IMR-90 (cell line): Measurements from ENCODE around the gene PXDC1. TPM values are rescaled to one million over a fixed set of nuclear protein-coding genes. Genes with fewer than 3 reads are reported as not detected.

ENCODE experiments used
- ATAC-seq: fragments of 200-7000 bp; cut with Tn5 transposase; 2 replicates; pipeline ENCODE4 v1.9.1; 2020; ENCODE audit warnings: low read depth, mild to moderate bottlenecking, moderate library complexity
- BruUV-seq: library from RNA; stranded (reverse); fragments of 400-500 nt; replicated peaks from 2 replicates; lab custom pipeline; 2021; lab: Mats Ljungman, UMichigan
- CTCF ChIA-PET: fragments of 300-600 bp; formaldehyde crosslinking; extraction: SDS; loops from one replicate; lab custom pipeline; 2021; ENCODE audit warnings: antibody characterized with exemption; lab: Yijun Ruan, JAX
- POLR2A ChIA-PET: fragments of 300-600 bp; sonication (Branson Sonifier 250); formaldehyde crosslinking; loops from one replicate; lab custom pipeline; 2022; ENCODE audit warnings: antibody characterized with exemption; ENCODE audit not compliant: unreplicated experiment; lab: Charles Lee
- DNase-seq: peaks from one replicate; pipeline ENCODE4 v3.0.0; 2013
- H2AFZ ChIP-seq: replicated peaks from 2 replicates; pipeline ENCODE3; 2013; ENCODE audit warnings: low read length, mild to moderate bottlenecking; ENCODE audit not compliant: poor library complexity
- H2AK5ac ChIP-seq: 2 replicates; pipeline ENCODE4 v1.6.1; 2013; ENCODE audit warnings: low read depth, low read length, inconsistent platforms
- H2AK9ac ChIP-seq: replicated peaks from 2 replicates; pipeline ENCODE3; 2013; ENCODE audit warnings: mild to moderate bottlenecking, low read depth, low read length, moderate library complexity; ENCODE audit not compliant: poor library complexity
- H2BK120ac ChIP-seq: 2 replicates; pipeline ENCODE4 v1.6.1; 2013; ENCODE audit warnings: low read depth, low read length, inconsistent platforms
- H2BK15ac ChIP-seq: 3 replicates; pipeline ENCODE4 v1.6.1; 2013; ENCODE audit warnings: low read depth, low read length, inconsistent platforms
- H2BK20ac ChIP-seq: 2 replicates; pipeline ENCODE4 v1.6.1; 2013; ENCODE audit warnings: low read depth, mild to moderate bottlenecking, inconsistent platforms, low read length, moderate library complexity
- H2BK5ac ChIP-seq: 2 replicates; pipeline ENCODE4 v1.6.1; 2013; ENCODE audit warnings: mild to moderate bottlenecking, low read depth, low read length, inconsistent platforms; ENCODE audit not compliant: poor library complexity, severe bottlenecking
- H3K14ac ChIP-seq: replicated peaks from 2 replicates; pipeline ENCODE4 v1.6.1; 2013; ENCODE audit warnings: low read depth, low read length, inconsistent platforms
- H3K18ac ChIP-seq: 2 replicates; pipeline ENCODE4 v1.6.1; 2013; ENCODE audit warnings: low read depth, low read length, control low read depth
- H3K23ac ChIP-seq: 2 replicates; pipeline ENCODE4 v1.6.1; 2013; ENCODE audit warnings: low read depth, low read length, inconsistent platforms
- H3K27ac ChIP-seq: 2 replicates; pipeline ENCODE4 v1.5.1; 2013; ENCODE audit warnings: mild to moderate bottlenecking, control low read depth, low read length; ENCODE audit not compliant: insufficient read depth
- H3K27me3 ChIP-seq: 2 replicates; pipeline ENCODE4 v1.6.1; 2013; ENCODE audit warnings: low read length; ENCODE audit not compliant: control insufficient read depth, insufficient read depth
- H3K36me3 ChIP-seq: 2 replicates; pipeline ENCODE4 v1.6.1; 2013; ENCODE audit warnings: low read length, mixed read lengths; ENCODE audit not compliant: control insufficient read depth, insufficient read depth
- H3K4ac ChIP-seq: 2 replicates; pipeline ENCODE4 v1.6.1; 2013; ENCODE audit warnings: low read depth, low read length, inconsistent platforms
- H3K4me1 ChIP-seq: 2 replicates; pipeline ENCODE4 v1.6.1; 2013; ENCODE audit warnings: low read length, mixed read lengths; ENCODE audit not compliant: control insufficient read depth, insufficient read depth
- H3K4me2 ChIP-seq: 2 replicates; pipeline ENCODE4 v1.6.1; 2013; ENCODE audit warnings: low read depth, mild to moderate bottlenecking, control low read depth, low read length, moderate library complexity
- H3K4me3 ChIP-seq: 2 replicates; pipeline ENCODE4 v1.5.1; 2013; ENCODE audit warnings: low read depth, mild to moderate bottlenecking, control low read depth, low read length, moderate library complexity; ENCODE audit not compliant: insufficient read depth
- H3K56ac ChIP-seq: 2 replicates; pipeline ENCODE4 v1.6.1; 2013; ENCODE audit warnings: low read length, inconsistent platforms; ENCODE audit not compliant: insufficient read depth; ENCODE audit errors: extremely low read depth
- H3K79me1 ChIP-seq, 2 experiments: 2 replicates each; pipeline ENCODE4 v1.6.1; 2013; ENCODE audit warnings: low read length in 2 of 2, inconsistent platforms in 1 of 2, low read depth in 1 of 2
- H3K9ac ChIP-seq: 2 replicates; pipeline ENCODE4 v1.6.1; 2013; ENCODE audit warnings: low read depth, low read length, control low read depth
- H3K9me1 ChIP-seq: 2 replicates; pipeline ENCODE4 v1.6.1; 2013; ENCODE audit warnings: low read length, inconsistent platforms; ENCODE audit not compliant: insufficient read depth
- H3K9me3 ChIP-seq: 2 replicates; pipeline ENCODE4 v1.6.1; 2013; ENCODE audit warnings: low read length; ENCODE audit not compliant: control insufficient read depth, insufficient read depth
- H4K20me1 ChIP-seq: 2 replicates; pipeline ENCODE4 v1.6.1; 2013; ENCODE audit warnings: low read length, inconsistent platforms; ENCODE audit not compliant: insufficient read depth
- H4K5ac ChIP-seq: 2 replicates; pipeline ENCODE4 v1.6.1; 2013; ENCODE audit warnings: mild to moderate bottlenecking, low read depth, low read length, control low read depth
- H4K8ac ChIP-seq, 2 experiments: 2 replicates each; pipeline ENCODE4 v1.6.1; 2013; ENCODE audit warnings: low read depth in 2 of 2, low read length in 2 of 2, control low read depth in 1 of 2, inconsistent platforms in 1 of 2
- H4K91ac ChIP-seq: 2 replicates; pipeline ENCODE4 v1.6.1; 2013; ENCODE audit warnings: low read depth, low read length, inconsistent platforms; ENCODE audit not compliant: insufficient read depth
- BHLHE40 ChIP-seq: fragments of 150-350 bp; IDR thresholded peaks from 2 replicates; pipeline ENCODE4 v1.6.1; 2016; ENCODE audit warnings: mild to moderate bottlenecking, low read depth, low read length
- CEBPB ChIP-seq: IDR thresholded peaks from 2 replicates; pipeline ENCODE4 v1.6.1; 2012; ENCODE audit warnings: low read depth, low read length, improper control_type of control experiment
- FOS ChIP-seq: fragments of 150-350 bp; IDR thresholded peaks from 2 replicates; pipeline ENCODE4 v1.6.1; 2016; ENCODE audit warnings: low read depth, low read length
- MAFK ChIP-seq: IDR thresholded peaks from 2 replicates; pipeline ENCODE4 v1.6.1; 2012; ENCODE audit warnings: low read depth, low read length, improper control_type of control experiment
- MAZ ChIP-seq: IDR thresholded peaks from 2 replicates; pipeline ENCODE4 v1.6.1; 2012; ENCODE audit warnings: low read depth, mild to moderate bottlenecking, low read length, improper control_type of control experiment, moderate library complexity, borderline replicate concordance
- MXI1 ChIP-seq: IDR thresholded peaks from 2 replicates; pipeline ENCODE4 v1.6.1; 2012; ENCODE audit warnings: low read depth, mild to moderate bottlenecking, low read length, moderate library complexity, borderline replicate concordance
- NFE2L2 ChIP-seq: fragments of 150-350 bp; IDR thresholded peaks from 2 replicates; pipeline ENCODE4 v1.6.1; 2016; ENCODE audit warnings: low read depth, mild to moderate bottlenecking, low read length
- POLR2A ChIP-seq: IDR thresholded peaks from 2 replicates; pipeline ENCODE4 v1.6.1; 2012; ENCODE audit warnings: mild to moderate bottlenecking, low read depth, low read length
- RAD21 ChIP-seq: IDR thresholded peaks from 2 replicates; pipeline ENCODE4 v1.6.1; 2012; ENCODE audit warnings: low read length, improper control_type of control experiment
- RCOR1 ChIP-seq: IDR thresholded peaks from 2 replicates; pipeline ENCODE4 v1.6.1; 2012; ENCODE audit warnings: mild to moderate bottlenecking, low read length, improper control_type of control experiment; ENCODE audit not compliant: insufficient replicate concordance
- RFX5 ChIP-seq: IDR thresholded peaks from 2 replicates; pipeline ENCODE4 v1.8.0; 2012; ENCODE audit warnings: low read depth, mild to moderate bottlenecking, low read length, moderate library complexity
- SMC3 ChIP-seq: fragments of 150-350 bp; IDR thresholded peaks from 2 replicates; pipeline ENCODE4 v1.6.1; 2016; ENCODE audit warnings: low read depth, mild to moderate bottlenecking, antibody characterized with exemption, low read length, moderate library complexity
- USF2 ChIP-seq: fragments of 150-350 bp; IDR thresholded peaks from 2 replicates; pipeline ENCODE4 v1.6.1; 2017; ENCODE audit warnings: mild to moderate bottlenecking, antibody characterized with exemption, low read length, low read depth
- WGBS, 2 experiments: methylation state at CpG; one replicate each; pipeline versions ENCODE4 v1.1.5 to v1.1.7; 2013; ENCODE audit warnings: missing lambda C conversion rate in 2 of 2; ENCODE audit not compliant: insufficient read length in 1 of 2; ENCODE audit errors: extremely low coverage in 2 of 2; 5-methylcytosine and 5-hydroxymethylcytosine counted together
- dilution Hi-C: fragments of 300-500 bp; cut with HindIII; formaldehyde crosslinking; loops from one replicate; pipeline ENCODE4 v1.14.3; 2018; ENCODE audit warnings: low sequenced_read_pairs; ENCODE audit not compliant: unreplicated experiment
- in situ Hi-C: fragments of 300-500 bp; cut with MboI; formaldehyde crosslinking; loops from 3 replicates; pipeline ENCODE4 v1.14.3; 2019; ENCODE audit warnings: low sequenced_read_pairs, inconsistent platforms, mixed read lengths
- intact Hi-C: fragments of 100-400 bp; cut with micrococcal nuclease; formaldehyde crosslinking; loops from 2 replicates; pipeline ENCODE4 v1.10.0; 2022
- polyA plus RNA-seq, 3 experiments: library from polyadenylated mRNA; depleted of rRNA; stranded (reverse); fragments of >200 nt; gene quantifications; 2 replicates each; pipeline ENCODE4 v1.2.3, GENCODE V29; 2012; ENCODE audit warnings: low replicate concordance in 1 of 3
- total RNA-seq: library from RNA; depleted of rRNA; stranded (reverse); fragments of >200 nt; gene quantifications from 2 replicates; pipeline ENCODE4 v1.2.3, GENCODE V29; 2012
- TF ChIP-seq, protein P1 (sequence below): fragments of 150-350 bp; IDR thresholded peaks from 2 replicates; pipeline ENCODE4 v1.6.1; 2016; ENCODE audit warnings: low read depth, mild to moderate bottlenecking, low read length, moderate library complexity, borderline replicate concordance

Gene PXDC1
- total and polyA plus RNA-seq, 2 of the 4 experiments (the other 2 are of a cell fraction) = 63.3 to 72.2 TPM

- DNase-seq = no peak
- H3K23ac ChIP-seq = no peak overlapping the region
- peaks cover 100% of the 10 kb centered on the region for H4K20me1 ChIP-seq
- peaks cover 37% of the 10 kb centered on the region for H3K36me3 ChIP-seq
- in situ Hi-C loops (loop anchor here (25.0 kb wide), 1 partner anchor 600 kb away; no protein-coding TSS in a partner anchor), intact Hi-C loops (no loop called here), dilution Hi-C loops (no loop called here)
- no peak overlapping the region for H3K18ac ChIP-seq
- no peak overlapping the region for H3K56ac ChIP-seq
- no peak overlapping the region for H2AFZ ChIP-seq
- TF ChIP-seq POLR2A = no peak
- no peak for TF ChIP-seq USF2
- TF ChIP-seq, protein P1, sequence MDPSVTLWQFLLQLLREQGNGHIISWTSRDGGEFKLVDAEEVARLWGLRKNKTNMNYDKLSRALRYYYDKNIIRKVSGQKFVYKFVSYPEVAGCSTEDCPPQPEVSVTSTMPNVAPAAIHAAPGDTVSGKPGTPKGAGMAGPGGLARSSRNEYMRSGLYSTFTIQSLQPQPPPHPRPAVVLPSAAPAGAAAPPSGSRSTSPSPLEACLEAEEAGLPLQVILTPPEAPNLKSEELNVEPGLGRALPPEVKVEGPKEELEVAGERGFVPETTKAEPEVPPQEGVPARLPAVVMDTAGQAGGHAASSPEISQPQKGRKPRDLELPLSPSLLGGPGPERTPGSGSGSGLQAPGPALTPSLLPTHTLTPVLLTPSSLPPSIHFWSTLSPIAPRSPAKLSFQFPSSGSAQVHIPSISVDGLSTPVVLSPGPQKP = no peak
- no peak for TF ChIP-seq MAFK
- TF ChIP-seq RFX5 = no peak
- TF ChIP-seq BHLHE40 = no peak
- no peak for TF ChIP-seq SMC3
- TF ChIP-seq RCOR1 = no peak
- no peak for TF ChIP-seq MAZ
- TF ChIP-seq FOS = no peak
- TF ChIP-seq MXI1 = no peak
- no peak for TF ChIP-seq CEBPB
- TF ChIP-seq RAD21 = no peak
- TF ChIP-seq NFE2L2 = no peak
- H3K79me1 ChIP-seq = peaks cover 46 to 97% of the 10 kb centered on the region in 2 experiments
- no peak overlapping the region for H2BK120ac ChIP-seq
- no peak overlapping the region for H3K14ac ChIP-seq
- no peak for ATAC-seq
- no peak overlapping the region for H2AK5ac ChIP-seq
- H2BK5ac ChIP-seq = no peak overlapping the region
- H3K4me3 ChIP-seq = no peak overlapping the region
- ChIA-PET POLR2A (no interaction called here), CTCF (no interaction called here)
- no peak overlapping the region for H4K91ac ChIP-seq
- no peak overlapping the region for H3K9ac ChIP-seq
- H3K4ac ChIP-seq = no peak overlapping the region
- H2AK9ac ChIP-seq = no peak overlapping the region
- no peaks in the 10 kb centered on the region for H3K27me3 ChIP-seq
- peaks cover 21% of the 10 kb centered on the region; the same call in 1 of the 2 replicates for H3K9me1 ChIP-seq
- WGBS, 2 experiments = 92% methylated on average over 14 of the region's 25 CpGs; no CpG with 5 or more reads in 1 of the 2 experiments
- H2BK15ac ChIP-seq = no peak overlapping the region
- H4K8ac ChIP-seq = no peak overlapping the region
- no peak overlapping the region for H3K4me2 ChIP-seq
- no peak overlapping the region for H4K5ac ChIP-seq
- H2BK20ac ChIP-seq = no peak overlapping the region
- no peak overlapping the region for H3K27ac ChIP-seq
- BruUV-seq = no TSS peak
- H3K4me1 ChIP-seq = peaks cover 28% of the 10 kb centered on the region
- 0 out of 2 replicates have a peak, but pooled peaks cover 4% of the 10 kb centered on the region for H3K9me3 ChIP-seq
Observed at GRCh38 chr6:3737149-3737830, 14.2 kb downstream of the PXDC1 start.
